HepG2 (cell line): ENCODE data around the gene ADORA3. TPM values are rescaled to one million over a fixed set of nuclear protein-coding genes. Genes with fewer than 3 reads are reported as not detected.

Experiments used
- ATAC-seq: fragments of 200-7000 bp; cut with Tn5 transposase; 3 replicates; pipeline ENCODE4 v1.9.1; 2020; ENCODE audit warnings: mild to moderate bottlenecking, moderate library complexity
- BruUV-seq: library from RNA; stranded (reverse); fragments of 400-500 nt; replicated peaks from 2 replicates; lab custom pipeline; 2021; lab: Mats Ljungman, UMichigan
- CTCF ChIA-PET: fragments of 300-600 bp; formaldehyde crosslinking; extraction: SDS; loops from one replicate; lab custom pipeline; 2021; ENCODE audit warnings: low total read pairs, inconsistent platforms, low intra/inter-chr PET ratio; lab: Yijun Ruan, JAX
- POLR2A ChIA-PET: fragments of 350-600 bp; sonication (Branson Sonifier 250); formaldehyde crosslinking; loops from one replicate; lab custom pipeline; 2020; ENCODE audit warnings: antibody characterized with exemption, inconsistent platforms; lab: Yijun Ruan, JAX
- DNase-seq: peaks from one replicate; pipeline ENCODE4 v3.0.0-alpha.2; 2015; ENCODE audit warnings: low spot score
- FAIRE-seq: peaks from 3 replicates; lab custom pipeline; 2011; peaks lifted over from hg19 to GRCh38; lab: Jason Lieb, UNC
- H2AFZ ChIP-seq: one replicate; pipeline ENCODE4 v1.6.1; 2011; ENCODE audit warnings: low read length, inconsistent platforms
- H3K27ac ChIP-seq: fragments of 300-600 bp; 3 replicates; pipeline ENCODE4 v1.8.0; 2011; ENCODE audit warnings: mixed run types, mild to moderate bottlenecking, mixed read lengths, low read length, inconsistent platforms; ENCODE audit not compliant: insufficient read depth; ENCODE audit errors: extremely low read length
- H3K27me3 ChIP-seq, 2 experiments: fragments of 200-600 bp in 1 of 2; 2 replicates in 1 of 2; 3 replicates in 1 of 2; pipeline versions ENCODE4 v1.6.0 to v1.8.0; 2011; ENCODE audit warnings: low read length in 2 of 2, mild to moderate bottlenecking in 2 of 2, moderate library complexity in 2 of 2, inconsistent platforms in 1 of 2; ENCODE audit not compliant: insufficient read depth in 2 of 2, control insufficient read depth in 1 of 2
- H3K36me3 ChIP-seq, 2 experiments: fragments of 200-600 bp in 1 of 2; replicated peaks in 1 of 2; 2 replicates in 1 of 2; 3 replicates in 1 of 2; pipeline versions ENCODE4 v1.5.1 to v1.8.0; 2011; ENCODE audit warnings: low read length in 2 of 2, inconsistent platforms in 1 of 2; ENCODE audit not compliant: insufficient read depth in 2 of 2, control insufficient read depth in 1 of 2
- H3K4me1 ChIP-seq: 2 replicates; pipeline ENCODE4 v1.5.1; 2012; ENCODE audit warnings: low read length, inconsistent platforms; ENCODE audit not compliant: insufficient read depth
- H3K4me2 ChIP-seq: 2 replicates; pipeline ENCODE4 v1.6.0; 2011; ENCODE audit warnings: low read depth, low read length, inconsistent platforms
- H3K4me3 ChIP-seq, 3 experiments: fragments of 200-600 bp in 1 of 3; sonication (generic), shearing (Covaris generic) in 1 of 3; replicated peaks in 1 of 3; 2 replicates each; pipeline ENCODE4 v1.5.1; 2011 to 2016; ENCODE audit warnings: low read length in 3 of 3, inconsistent platforms in 2 of 3, low read depth in 2 of 3, mild to moderate bottlenecking in 2 of 3, control low read depth in 1 of 3, mixed read lengths in 1 of 3; ENCODE audit not compliant: insufficient read depth in 1 of 3
- H3K79me2 ChIP-seq: one replicate; pipeline ENCODE4 v1.6.1; 2011; ENCODE audit warnings: low read length, inconsistent platforms; ENCODE audit not compliant: insufficient read depth
- H3K9ac ChIP-seq: 2 replicates; pipeline ENCODE4 v1.6.0; 2011; ENCODE audit warnings: mild to moderate bottlenecking, low read depth, low read length, inconsistent platforms; ENCODE audit not compliant: insufficient read depth
- H3K9me3 ChIP-seq: 2 replicates; pipeline ENCODE4 v1.5.1; 2012; ENCODE audit warnings: mild to moderate bottlenecking, low read length
- H4K20me1 ChIP-seq: 2 replicates; pipeline ENCODE4 v1.6.0; 2011; ENCODE audit warnings: inconsistent platforms, mild to moderate bottlenecking, low read length, moderate library complexity; ENCODE audit not compliant: insufficient read depth
- CC2D1A ChIP-seq: sonication (generic); formaldehyde crosslinking; IDR thresholded peaks from 2 replicates; pipeline ENCODE4 v1.8.1; 2023; ENCODE audit warnings: mild to moderate bottlenecking, missing genetic modification reagents
- EZH2 ChIP-seq: conservative IDR thresholded peaks from 2 replicates; pipeline ENCODE4 v1.6.1; 2012; ENCODE audit warnings: mild to moderate bottlenecking, low read depth, low read length, moderate library complexity
- FLYWCH1 ChIP-seq: sonication (generic); formaldehyde crosslinking; IDR thresholded peaks from 2 replicates; pipeline ENCODE4 v1.8.1; 2023; ENCODE audit warnings: mild to moderate bottlenecking, missing genetic modification reagents
- HNRNPL ChIP-seq: fragments of 200-400 bp; formaldehyde crosslinking; IDR thresholded peaks from 2 replicates; pipeline ENCODE4 v1.6.1; 2017; ENCODE audit warnings: mild to moderate bottlenecking, low read depth, low read length
- KDM6A ChIP-seq: IDR thresholded peaks from 2 replicates; pipeline ENCODE4 v1.6.1; 2016; ENCODE audit warnings: low read depth
- TFDP2 ChIP-seq: sonication (generic); formaldehyde crosslinking; IDR thresholded peaks from 2 replicates; pipeline ENCODE4 v1.4.0; 2020; ENCODE audit warnings: missing genetic modification reagents
- ZBTB8A ChIP-seq: sonication (generic); formaldehyde crosslinking; IDR thresholded peaks from 2 replicates; pipeline ENCODE4 v1.4.0; 2020; ENCODE audit warnings: mild to moderate bottlenecking, low read depth, missing genetic modification reagents, borderline replicate concordance
- ZNF547 ChIP-seq: sonication (generic); formaldehyde crosslinking; IDR thresholded peaks from 2 replicates; pipeline ENCODE4 v1.5.1; 2020; ENCODE audit warnings: mild to moderate bottlenecking, missing genetic modification reagents
- ZNF607 ChIP-seq: sonication (generic); formaldehyde crosslinking; IDR thresholded peaks from 2 replicates; pipeline ENCODE4 v1.5.1; 2020; ENCODE audit warnings: missing genetic modification reagents, mild to moderate bottlenecking, borderline replicate concordance
- ZNF629 ChIP-seq: sonication (generic); formaldehyde crosslinking; conservative IDR thresholded peaks from 2 replicates; pipeline ENCODE4 v1.5.0; 2020; ENCODE audit warnings: missing genetic modification reagents
- whole genome bisulfite sequencing: methylation state at CpG from one replicate; pipeline ENCODE4 v1.1.6; 2017; ENCODE audit warnings: low lambda C conversion rate; 5-methylcytosine and 5-hydroxymethylcytosine counted together
- in situ Hi-C: cut with HindIII; loops from 2 replicates; pipeline ENCODE4 v1.10.0; 2017; ENCODE audit warnings: low pct_unique_long_range_greater_than_20kb; ENCODE audit not compliant: extremely low pct_ligation_motif_present
- intact Hi-C: fragments of 100-400 bp; cut with micrococcal nuclease; formaldehyde crosslinking; loops from one replicate; pipeline ENCODE4 v1.10.0; 2022; ENCODE audit not compliant: unreplicated experiment
- polyA plus RNA-seq, 8 experiments: library from polyadenylated mRNA; depleted of rRNA in 3 of 8; stranded (reverse) in 7 of 8; unstranded in 1 of 8; fragments of >200 nt; fragmentation: Illumina TruSeq in 4 of 8; extraction: Trizol in 4 of 8; gene quantifications; 2 replicates each; pipeline versions ENCODE4 v1.2.1 to v1.2.3, GENCODE V29; 2011 to 2016; ENCODE audit warnings: low read depth in 4 of 8, missing spikeins in 1 of 8, mixed read lengths in 1 of 8; ENCODE audit not compliant: insufficient read depth in 1 of 8
- total RNA-seq, 5 experiments: library from RNA; depleted of rRNA; stranded (reverse); fragments of >200 nt; fragmentation: Illumina TruSeq; extraction: Trizol; gene quantifications; 2 replicates each; pipeline ENCODE4 v1.2.3, GENCODE V29; 2016; ENCODE audit warnings: low read depth in 1 of 5
- TF ChIP-seq, protein P1 (sequence below): conservative IDR thresholded peaks from 2 replicates; pipeline ENCODE4 v1.6.1; 2018; ENCODE audit warnings: missing genetic modification reagents

The ADORA3 gene
- total and polyA plus RNA-seq, 2 of the 13 experiments (the other 11 are each of a cell fraction or from before 2014, with no cell fraction given), result not detected

DNA sequence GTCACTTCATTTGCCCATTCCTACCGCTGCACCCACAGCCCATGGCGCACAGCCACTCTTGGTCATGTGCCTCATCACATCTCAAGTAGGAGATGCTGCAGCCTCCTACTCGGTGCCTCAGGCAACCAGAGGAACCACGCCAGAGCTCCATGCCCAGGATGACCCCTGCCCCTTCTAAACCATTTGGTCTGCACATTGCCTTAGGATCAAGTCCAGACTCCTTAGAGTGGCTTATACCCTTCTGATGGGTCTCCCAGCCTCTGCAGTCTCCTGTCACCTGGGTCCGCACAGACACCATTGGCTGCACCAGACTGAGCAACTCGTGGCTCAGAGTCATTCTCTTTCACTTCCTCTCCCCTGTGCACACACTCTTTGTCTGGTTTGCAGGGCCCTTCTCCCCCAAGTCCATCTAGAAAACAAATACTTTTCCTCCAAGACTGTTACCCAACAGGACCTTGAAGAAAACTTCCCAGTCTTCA is 2.2 kb upstream of the ADORA3 start:
- POLR2A ChIA-PET, result no interaction called here
- Histone ChIP-seq H3K27ac (no peak overlapping the region), H3K4me2 (0 out of 2 replicates have a peak overlapping the region, but pooled peaks have one; percentile 8), H3K36me3 (no peaks in the 10 kb centered on the region), H3K4me1 (peaks cover 60% of the 10 kb centered on the region), H3K4me3 (no peak overlapping the region), H3K79me2 (no peaks in the 10 kb centered on the region), H3K9me3 (no peaks in the 10 kb centered on the region), H2AFZ (no peak overlapping the region), H3K9ac (no peak overlapping the region), H3K27me3 (no peaks in the 10 kb centered on the region; a peak in 1 of 5 replicates), H4K20me1 (no peaks in the 10 kb centered on the region)
- no peak for DNase-seq
- CTCF ChIA-PET, result no interaction called here
- in situ Hi-C loops (loop anchor here (5.0 to 10.0 kb wide), 2 partner anchors 119 to 152 kb away; no protein-coding TSS in a partner anchor), intact Hi-C loops (loop anchor here (5.0 kb wide), 1 partner anchor 57 kb away; no protein-coding TSS in a partner anchor)
- no TSS peak for BruUV-seq
- TF ChIP-seq, protein P1, sequence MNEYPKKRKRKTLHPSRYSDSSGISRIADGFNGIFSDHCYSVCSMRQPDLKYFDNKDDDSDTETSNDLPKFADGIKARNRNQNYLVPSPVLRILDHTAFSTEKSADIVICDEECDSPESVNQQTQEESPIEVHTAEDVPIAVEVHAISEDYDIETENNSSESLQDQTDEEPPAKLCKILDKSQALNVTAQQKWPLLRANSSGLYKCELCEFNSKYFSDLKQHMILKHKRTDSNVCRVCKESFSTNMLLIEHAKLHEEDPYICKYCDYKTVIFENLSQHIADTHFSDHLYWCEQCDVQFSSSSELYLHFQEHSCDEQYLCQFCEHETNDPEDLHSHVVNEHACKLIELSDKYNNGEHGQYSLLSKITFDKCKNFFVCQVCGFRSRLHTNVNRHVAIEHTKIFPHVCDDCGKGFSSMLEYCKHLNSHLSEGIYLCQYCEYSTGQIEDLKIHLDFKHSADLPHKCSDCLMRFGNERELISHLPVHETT, result no peak
- TF ChIP-seq ZBTB8A (CRISPR knock-in tag) (no peak), CC2D1A (no peak), HNRNPL (no peak), EZH2 (no peak), FLYWCH1 (CRISPR knock-in tag) (no peak), KDM6A (no peak), ZNF607 (CRISPR knock-in tag) (no peak), ZNF547 (CRISPR knock-in tag) (no peak), TFDP2 (CRISPR knock-in tag) (no peak), ZNF629 (CRISPR knock-in tag) (no peak)
- no peak for ATAC-seq
- no peak for FAIRE-seq
- WGBS, result 58% methylated on average over 3 of the region's 6 CpGs
